Choroid plexus epithelial cell (primary cell): ENCODE data around the gene SMPD3.

ENCODE experiments used
- DNase-seq: peaks from one replicate; pipeline ENCODE4 v3.0.0-alpha.2; 2010; ENCODE audit warnings: low read depth
- H3K4me3 ChIP-seq: 2 replicates; pipeline ENCODE4 v1.5.1; 2011; ENCODE audit warnings: low read depth, mild to moderate bottlenecking, control low read depth, low read length, moderate library complexity
- TF ChIP-seq, protein P1 (sequence below): conservative IDR thresholded peaks from 2 replicates; pipeline ENCODE4 v1.5.1; 2011; ENCODE audit warnings: low read depth, mild to moderate bottlenecking, control low read depth, inconsistent platforms, low read length, moderate library complexity

The SMPD3 gene

DNA sequence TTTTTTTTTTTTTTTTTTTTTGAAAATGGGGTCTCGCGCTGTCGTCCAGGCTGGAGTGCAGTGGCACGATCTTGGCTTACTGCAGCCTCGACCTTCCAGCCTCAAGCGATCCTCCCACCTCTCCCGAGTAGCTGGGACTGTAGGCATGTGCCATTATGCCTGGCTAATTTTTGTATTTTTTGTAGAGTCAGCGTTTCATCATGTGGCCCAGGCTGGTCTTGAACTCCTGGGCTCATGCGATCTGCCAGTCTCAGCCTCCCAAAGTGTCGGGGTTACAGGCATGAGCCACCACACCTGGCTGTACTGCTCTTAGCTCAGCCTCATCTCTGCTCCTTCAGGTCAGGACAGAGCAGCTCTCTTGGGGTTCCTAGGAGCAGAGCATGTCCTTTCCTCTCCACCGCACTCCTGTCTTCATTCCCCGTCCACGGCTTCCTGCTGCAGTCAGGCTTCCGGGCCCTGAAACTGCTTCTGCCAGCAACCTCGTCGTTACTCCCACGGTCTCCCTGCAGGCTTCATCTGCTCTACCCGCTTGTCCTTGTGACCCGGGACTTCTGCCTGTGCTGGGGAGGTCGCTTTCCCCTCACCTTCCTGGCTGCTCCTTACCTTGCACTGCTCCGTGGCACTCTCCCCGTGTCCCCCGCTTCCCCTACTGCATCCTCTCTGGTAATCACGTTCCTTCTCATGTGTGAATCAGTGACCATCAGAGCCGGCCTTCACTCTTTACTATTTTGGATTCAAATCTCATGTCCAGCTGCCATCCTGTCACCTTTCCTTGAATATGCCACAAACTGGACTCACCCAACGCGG lies 99.5 kb downstream of the SMPD3 start:
- no peak overlapping the region for H3K4me3 ChIP-seq
- TF ChIP-seq, protein P1, sequence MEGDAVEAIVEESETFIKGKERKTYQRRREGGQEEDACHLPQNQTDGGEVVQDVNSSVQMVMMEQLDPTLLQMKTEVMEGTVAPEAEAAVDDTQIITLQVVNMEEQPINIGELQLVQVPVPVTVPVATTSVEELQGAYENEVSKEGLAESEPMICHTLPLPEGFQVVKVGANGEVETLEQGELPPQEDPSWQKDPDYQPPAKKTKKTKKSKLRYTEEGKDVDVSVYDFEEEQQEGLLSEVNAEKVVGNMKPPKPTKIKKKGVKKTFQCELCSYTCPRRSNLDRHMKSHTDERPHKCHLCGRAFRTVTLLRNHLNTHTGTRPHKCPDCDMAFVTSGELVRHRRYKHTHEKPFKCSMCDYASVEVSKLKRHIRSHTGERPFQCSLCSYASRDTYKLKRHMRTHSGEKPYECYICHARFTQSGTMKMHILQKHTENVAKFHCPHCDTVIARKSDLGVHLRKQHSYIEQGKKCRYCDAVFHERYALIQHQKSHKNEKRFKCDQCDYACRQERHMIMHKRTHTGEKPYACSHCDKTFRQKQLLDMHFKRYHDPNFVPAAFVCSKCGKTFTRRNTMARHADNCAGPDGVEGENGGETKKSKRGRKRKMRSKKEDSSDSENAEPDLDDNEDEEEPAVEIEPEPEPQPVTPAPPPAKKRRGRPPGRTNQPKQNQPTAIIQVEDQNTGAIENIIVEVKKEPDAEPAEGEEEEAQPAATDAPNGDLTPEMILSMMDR = no peak
- DNase-seq = no peak

DNA sequence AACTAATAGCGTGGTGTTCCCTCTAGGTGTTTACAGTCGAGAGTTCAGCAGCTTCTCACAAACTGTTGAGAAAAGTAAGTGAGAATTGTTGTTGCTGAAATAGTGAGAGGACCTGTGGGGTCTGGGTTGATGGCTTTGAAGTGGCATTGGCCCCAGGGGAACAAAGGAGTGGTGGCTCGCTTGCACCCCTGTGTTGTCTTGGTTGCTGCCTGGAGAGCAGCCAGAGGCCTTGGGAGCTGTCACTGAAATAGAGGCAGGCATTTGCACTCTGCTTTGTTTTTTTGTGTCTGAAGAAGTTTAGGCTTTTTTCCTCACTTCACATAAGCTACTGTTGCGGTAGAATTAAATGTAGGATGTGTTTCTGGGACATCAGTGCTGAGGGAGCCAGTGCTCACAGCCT lies 100.7 kb downstream of the SMPD3 start:
- no peak overlapping the region for H3K4me3 ChIP-seq
- DNase-seq = no peak
- TF ChIP-seq, protein P1 = no peak

DNA sequence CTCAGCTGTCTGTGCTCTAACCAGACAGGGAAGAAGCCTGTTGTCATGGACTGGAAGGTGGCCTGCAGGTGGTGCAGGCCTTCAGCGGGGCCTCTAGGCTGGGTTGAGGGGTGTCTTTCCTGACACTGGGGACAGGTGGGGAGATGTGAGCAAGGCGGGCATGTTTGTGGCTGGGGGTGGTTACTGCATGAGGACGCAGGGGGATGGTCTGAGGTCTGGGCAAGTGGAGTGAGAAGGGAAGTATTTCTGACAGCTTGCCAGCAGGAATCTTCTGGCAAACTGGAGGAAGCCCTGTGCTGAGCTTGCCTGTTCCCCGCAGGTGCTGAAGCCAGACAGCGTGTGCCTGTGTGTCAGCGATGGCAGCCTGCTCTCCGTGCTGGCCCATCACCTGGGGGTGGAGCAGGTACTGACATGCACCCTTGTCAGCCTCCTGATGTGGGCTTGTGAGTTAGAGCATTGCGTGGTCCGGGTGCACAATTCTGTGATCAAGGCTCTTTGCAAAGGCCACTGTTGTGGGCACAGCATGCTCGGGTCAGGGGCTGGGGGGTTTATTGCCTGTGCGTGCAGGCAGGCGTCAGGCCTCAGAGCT lies 101.3 kb downstream of the SMPD3 start:
- DNase-seq = no peak
- TF ChIP-seq, protein P1 = no peak
- H3K4me3 ChIP-seq = no peak overlapping the region

DNA sequence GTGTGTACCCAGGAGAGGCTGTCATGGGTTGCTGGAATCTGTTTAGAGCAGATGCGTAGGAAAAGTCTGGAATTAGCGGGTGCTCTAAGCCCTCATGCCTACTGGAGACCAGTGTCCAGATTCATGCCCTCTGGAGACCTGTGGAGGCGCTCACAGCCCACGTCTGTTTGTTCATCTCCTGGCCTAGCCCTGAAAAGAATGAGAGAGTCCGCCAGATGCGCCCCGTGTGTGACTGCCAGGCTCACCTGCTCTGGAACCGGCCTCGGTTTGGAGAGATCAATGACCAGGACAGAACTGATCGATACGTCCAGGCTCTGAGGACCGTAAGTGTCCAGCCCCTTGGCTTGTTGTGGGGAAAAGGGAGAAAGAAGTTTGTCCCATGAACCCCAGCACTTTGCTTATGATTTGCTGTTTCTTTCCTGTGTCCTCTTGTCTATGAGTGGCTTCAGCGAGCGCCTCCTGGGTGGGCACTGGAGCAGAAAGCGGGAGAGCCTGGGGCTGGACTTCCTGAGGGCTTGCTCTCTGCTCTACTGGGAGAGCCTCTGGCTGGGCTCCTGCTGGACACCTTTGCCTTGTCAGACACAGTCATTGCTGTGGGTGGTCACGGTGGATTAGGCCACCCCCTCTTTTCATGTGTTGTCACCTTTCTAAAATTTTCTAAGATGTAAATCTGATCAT lies 102.2 kb downstream of the SMPD3 start:
- no peak overlapping the region for H3K4me3 ChIP-seq
- TF ChIP-seq, protein P1 = no peak
- DNase-seq = no peak

DNA sequence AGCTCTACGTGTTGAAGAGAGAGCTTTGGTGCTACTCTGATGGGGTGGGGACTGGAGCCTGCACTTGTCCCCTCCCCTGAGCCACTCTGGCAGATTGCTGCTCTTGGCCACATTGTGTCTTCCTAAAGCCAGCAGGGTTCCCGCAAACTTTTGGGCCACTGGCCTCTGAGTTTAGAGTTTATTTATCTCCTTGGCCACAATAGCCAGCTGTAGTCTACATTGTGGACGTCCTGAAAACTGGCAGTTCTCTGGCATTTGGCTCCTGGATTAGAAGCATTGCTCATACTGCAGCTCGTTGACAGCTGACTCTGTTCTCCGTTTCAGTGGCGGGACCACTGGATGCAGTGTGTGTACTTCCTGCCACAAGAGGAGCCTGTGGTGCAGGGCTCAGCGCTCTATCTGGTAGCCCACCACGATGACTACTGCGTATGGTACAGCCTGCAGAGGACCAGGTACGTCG lies 102.9 kb downstream of the SMPD3 start:
- DNase-seq = no peak

DNA sequence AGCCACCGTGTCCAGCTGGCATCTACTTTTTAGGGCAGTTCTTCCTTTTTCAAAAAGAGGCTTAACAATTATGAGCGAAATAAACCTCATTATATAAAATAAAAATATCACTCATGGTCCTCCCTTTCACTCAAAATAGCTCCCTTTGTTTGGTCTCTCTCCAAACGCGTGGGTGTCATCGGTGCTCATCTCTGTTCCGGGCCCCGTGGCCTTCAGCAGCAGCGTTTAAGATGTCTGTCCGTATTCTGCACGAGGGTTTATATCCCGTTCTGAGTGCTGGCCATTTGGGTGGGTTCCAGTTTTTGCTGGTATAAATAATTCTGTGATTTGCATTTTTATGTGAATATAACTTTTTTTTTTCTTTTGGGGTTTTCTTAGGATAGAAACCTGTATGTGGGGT lies 104.1 kb downstream of the SMPD3 start:
- DNase-seq = no peak
- TF ChIP-seq, protein P1 = no peak
- H3K4me3 ChIP-seq = no peak overlapping the region

More for the DNA sequence above, 102.9 kb downstream of the SMPD3 start:
- no peak overlapping the region for H3K4me3 ChIP-seq
- TF ChIP-seq, protein P1 = no peak
